Trophoblast cell (in vitro differentiated cells and primary cell): Measurements from ENCODE around the gene DGKE.

Experiments used
- DNase-seq, 2 donors: peaks; one replicate each; pipeline ENCODE4 v3.0.0-alpha.2; 2016
- H2AFZ ChIP-seq: 2 replicates; pipeline ENCODE4 v1.6.1; 2013; ENCODE audit warnings: low read length, moderate library complexity, mild to moderate bottlenecking; ENCODE audit not compliant: insufficient read depth, poor library complexity
- H2AK5ac ChIP-seq: 2 replicates; pipeline ENCODE4 v1.6.1; 2013; ENCODE audit warnings: mild to moderate bottlenecking, low read length
- H2BK120ac ChIP-seq: 2 replicates; pipeline ENCODE4 v1.6.1; 2013; ENCODE audit warnings: low read length, mild to moderate bottlenecking, moderate library complexity; ENCODE audit not compliant: insufficient read depth, poor library complexity
- H2BK12ac ChIP-seq: 2 replicates; pipeline ENCODE4 v1.6.1; 2013; ENCODE audit warnings: mild to moderate bottlenecking, low read length, moderate library complexity
- H2BK5ac ChIP-seq: 2 replicates; pipeline ENCODE4 v1.6.1; 2013; ENCODE audit warnings: low read length, low read depth, moderate library complexity, mild to moderate bottlenecking; ENCODE audit not compliant: poor library complexity
- H3K14ac ChIP-seq: 2 replicates; pipeline ENCODE4 v1.6.1; 2013; ENCODE audit warnings: mild to moderate bottlenecking, low read length
- H3K18ac ChIP-seq: 2 replicates; pipeline ENCODE4 v1.6.1; 2013; ENCODE audit warnings: mild to moderate bottlenecking, low read length
- H3K23ac ChIP-seq: 2 replicates; pipeline ENCODE4 v1.6.1; 2013; ENCODE audit warnings: low read length
- H3K27ac ChIP-seq: 2 replicates; pipeline ENCODE4 v1.5.1; 2013; ENCODE audit warnings: low read depth, mild to moderate bottlenecking, inconsistent platforms, low read length, moderate library complexity
- H3K27me3 ChIP-seq: 2 replicates; pipeline ENCODE4 v1.6.1; 2013; ENCODE audit warnings: inconsistent platforms, mild to moderate bottlenecking, low read length, moderate library complexity; ENCODE audit not compliant: insufficient read depth
- H3K36me3 ChIP-seq, 2 experiments: 1 replicate in 1 of 2; 2 replicates in 1 of 2; pipeline ENCODE4 v1.6.1; 2013; ENCODE audit warnings: low read length in 2 of 2, mild to moderate bottlenecking in 2 of 2, moderate library complexity in 1 of 2; ENCODE audit not compliant: insufficient read depth in 2 of 2, control insufficient read depth in 1 of 2
- H3K4ac ChIP-seq: 2 replicates; pipeline ENCODE4 v1.6.1; 2013; ENCODE audit warnings: low read depth, mild to moderate bottlenecking, low read length, moderate library complexity
- H3K4me1 ChIP-seq, 2 experiments: 1 replicate in 1 of 2; 2 replicates in 1 of 2; pipeline ENCODE4 v1.6.1; 2013; ENCODE audit warnings: low read length in 2 of 2, mild to moderate bottlenecking in 2 of 2, moderate library complexity in 1 of 2; ENCODE audit not compliant: insufficient read depth in 2 of 2, control insufficient read depth in 1 of 2
- H3K4me2 ChIP-seq: 2 replicates; pipeline ENCODE4 v1.6.1; 2013; ENCODE audit warnings: inconsistent platforms, mild to moderate bottlenecking, low read length, moderate library complexity
- H3K4me3 ChIP-seq: 2 replicates; pipeline ENCODE4 v1.5.1; 2013; ENCODE audit warnings: mild to moderate bottlenecking, low read depth, low read length, inconsistent platforms
- H3K79me1 ChIP-seq: one replicate; pipeline ENCODE4 v1.6.1; 2013; ENCODE audit warnings: low read length
- H3K79me2 ChIP-seq: 2 replicates; pipeline ENCODE4 v1.6.1; 2013; ENCODE audit warnings: low read length, mild to moderate bottlenecking; ENCODE audit not compliant: control insufficient read depth, insufficient read depth, poor library complexity
- H3K9ac ChIP-seq: 2 replicates; pipeline ENCODE4 v1.6.1; 2013; ENCODE audit warnings: mild to moderate bottlenecking, low read length
- H3K9me3 ChIP-seq: 2 replicates; pipeline ENCODE4 v1.6.1; 2013; ENCODE audit warnings: low read depth, mild to moderate bottlenecking, control low read depth, inconsistent platforms, low read length; ENCODE audit not compliant: insufficient read depth
- H4K12ac ChIP-seq: 2 replicates; pipeline ENCODE4 v1.6.1; 2013; ENCODE audit warnings: low read depth, mild to moderate bottlenecking, low read length, moderate library complexity
- H4K8ac ChIP-seq: 2 replicates; pipeline ENCODE4 v1.6.1; 2013; ENCODE audit warnings: low read depth, mild to moderate bottlenecking, low read length, moderate library complexity
- H4K91ac ChIP-seq: one replicate; pipeline ENCODE4 v1.6.1; 2013; ENCODE audit warnings: low read depth, mild to moderate bottlenecking, low read length, moderate library complexity
- WGBS: extraction: QIAGEN DNeasy Blood & Tissue Kit; methylation state at CpG from one replicate; pipeline ENCODE4 v1.1.7; 2013; ENCODE audit warnings: missing lambda C conversion rate; ENCODE audit not compliant: insufficient read length, insufficient coverage; ENCODE audit errors: extremely low coverage; 5-methylcytosine and 5-hydroxymethylcytosine counted together

The DGKE gene

GRCh38 chr17:56847106-56847505, 13.2 kb downstream of the DGKE start:
- H3K4me2 ChIP-seq = no peak overlapping the region
- no peak overlapping the region for H2BK12ac ChIP-seq
- H3K14ac ChIP-seq = no peak overlapping the region
- H2BK120ac ChIP-seq = no peak overlapping the region
- DNase-seq = no peak
- H3K79me1 ChIP-seq = no peaks in the 10 kb centered on the region
- no peak overlapping the region for H3K4ac ChIP-seq
- no peak overlapping the region for H2AFZ ChIP-seq
- WGBS = no CpG with 5 or more reads among the region's 4 CpGs
- H3K9me3 ChIP-seq = no peaks in the 10 kb centered on the region
- no peak overlapping the region for H3K18ac ChIP-seq
- H3K4me1 ChIP-seq = no peaks in the 10 kb centered on the region
- no peak overlapping the region for H3K4me3 ChIP-seq
- no peak overlapping the region for H3K23ac ChIP-seq
- no peak overlapping the region for H4K12ac ChIP-seq
- H3K79me2 ChIP-seq = no peaks in the 10 kb centered on the region
- H3K27me3 ChIP-seq = no peaks in the 10 kb centered on the region
- H2AK5ac ChIP-seq = no peak overlapping the region
- no peak overlapping the region for H4K8ac ChIP-seq
- no peak overlapping the region for H3K27ac ChIP-seq
- peaks cover 4% of the 10 kb centered on the region in 2 experiments for H3K36me3 ChIP-seq
- no peak overlapping the region for H2BK5ac ChIP-seq
- no peak overlapping the region for H3K9ac ChIP-seq
- H4K91ac ChIP-seq = no peak overlapping the region

- no peak overlapping the region for H3K23ac ChIP-seq
- H3K4me2 ChIP-seq = no peak overlapping the region
- WGBS = no CpG with 5 or more reads among the region's 3 CpGs
- no peaks in the 10 kb centered on the region for H3K79me1 ChIP-seq
- H2AK5ac ChIP-seq = no peak overlapping the region
- H4K91ac ChIP-seq = no peak overlapping the region
- no peak overlapping the region for H2BK12ac ChIP-seq
- H3K4me1 ChIP-seq = no peaks in the 10 kb centered on the region
- no peak overlapping the region for H3K27ac ChIP-seq
- H3K4ac ChIP-seq = no peak overlapping the region
- no peak for DNase-seq
- H2BK120ac ChIP-seq = no peak overlapping the region
- no peak overlapping the region for H3K4me3 ChIP-seq
- no peak overlapping the region for H3K18ac ChIP-seq
- no peak overlapping the region for H4K8ac ChIP-seq
- H3K9ac ChIP-seq = no peak overlapping the region
- no peak overlapping the region for H3K14ac ChIP-seq
- H2BK5ac ChIP-seq = no peak overlapping the region
- H3K9me3 ChIP-seq = no peaks in the 10 kb centered on the region
- H4K12ac ChIP-seq = no peak overlapping the region
- H3K79me2 ChIP-seq = no peaks in the 10 kb centered on the region
- no peaks in the 10 kb centered on the region for H3K27me3 ChIP-seq
- H3K36me3 ChIP-seq = peaks cover 4% of the 10 kb centered on the region in 2 experiments
- no peak overlapping the region for H2AFZ ChIP-seq
Observed at GRCh38 chr17:56849131-56849530, 15.2 kb downstream of the DGKE start.

- Histone ChIP-seq H4K91ac (no peak overlapping the region), H2BK120ac (no peak overlapping the region)
Observed at GRCh38 chr17:56850591-56850990, 16.6 kb downstream of the DGKE start.

GRCh38 chr17:56851008-56851407, 17.1 kb downstream of the DGKE start:
- WGBS = no CpG with 5 or more reads among the region's 3 CpGs
- no peak overlapping the region for H4K12ac ChIP-seq
- no peaks in the 10 kb centered on the region for H3K4me1 ChIP-seq
- H3K9me3 ChIP-seq = no peaks in the 10 kb centered on the region
- H4K8ac ChIP-seq = no peak overlapping the region
- no peak overlapping the region for H3K23ac ChIP-seq
- H3K79me2 ChIP-seq = no peaks in the 10 kb centered on the region
- H2BK12ac ChIP-seq = no peak overlapping the region
- no peak overlapping the region for H3K14ac ChIP-seq
- no peak overlapping the region for H2BK5ac ChIP-seq
- H2AK5ac ChIP-seq = no peak overlapping the region
- no peak overlapping the region for H3K27ac ChIP-seq
- H3K27me3 ChIP-seq = no peaks in the 10 kb centered on the region
- H3K4me2 ChIP-seq = no peak overlapping the region
- H3K4ac ChIP-seq = no peak overlapping the region
- no peak overlapping the region for H3K9ac ChIP-seq
- H4K91ac ChIP-seq = no peak overlapping the region
- no peaks in the 10 kb centered on the region for H3K79me1 ChIP-seq
- H2AFZ ChIP-seq = no peak overlapping the region
- no peak overlapping the region for H3K18ac ChIP-seq
- DNase-seq = no peak
- no peak overlapping the region for H2BK120ac ChIP-seq
- H3K36me3 ChIP-seq = peaks cover 4% of the 10 kb centered on the region in 2 experiments
- no peak overlapping the region for H3K4me3 ChIP-seq

More at GRCh38 chr17:56850591-56850990, 16.6 kb downstream of the DGKE start:
- Histone ChIP-seq H3K4me2 (no peak overlapping the region), H3K4ac (no peak overlapping the region), H2BK12ac (no peak overlapping the region), H4K8ac (no peak overlapping the region), H2BK5ac (no peak overlapping the region), H2AFZ (no peak overlapping the region), H3K79me1 (no peaks in the 10 kb centered on the region), H3K9me3 (no peaks in the 10 kb centered on the region), H3K79me2 (no peaks in the 10 kb centered on the region), H3K9ac (no peak overlapping the region), H3K23ac (no peak overlapping the region), H3K4me1 (no peaks in the 10 kb centered on the region), H3K14ac (no peak overlapping the region), H2AK5ac (no peak overlapping the region), H4K12ac (no peak overlapping the region), H3K27me3 (no peaks in the 10 kb centered on the region), H3K36me3 (peaks cover 4% of the 10 kb centered on the region in 2 experiments), H3K27ac (no peak overlapping the region), H3K4me3 (no peak overlapping the region), H3K18ac (no peak overlapping the region)
- no peak for DNase-seq
- WGBS = no CpG with 5 or more reads among the region's 2 CpGs
